Effector CD4-positive, alpha-beta T cell (primary cell): ENCODE data around the gene HTR2A.

Experiments used
- DNase-seq: peaks from one replicate; pipeline ENCODE4 v3.0.0-alpha.2; 2020

HTR2A gene

DNA sequence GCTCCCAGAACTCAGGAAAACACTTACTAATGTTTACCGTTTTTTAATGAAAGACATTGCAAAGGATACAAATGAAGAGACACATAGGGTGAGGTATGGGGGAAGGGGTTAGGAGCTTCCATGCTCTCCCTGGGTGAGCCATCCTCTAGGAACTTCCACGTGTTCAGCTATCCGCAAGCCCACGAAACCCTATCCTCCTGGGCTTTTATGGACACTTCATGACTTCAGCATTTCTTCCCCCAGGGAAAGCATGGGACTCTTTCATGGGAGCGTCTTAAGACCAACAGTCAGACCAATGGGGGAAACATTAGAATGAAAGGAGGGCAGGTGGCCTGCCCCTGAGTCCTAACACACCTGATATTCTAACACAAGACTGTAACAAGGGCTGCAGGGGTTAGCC lies 93.3 kb downstream of the HTR2A start:
- DNase-seq = no peak

DNA sequence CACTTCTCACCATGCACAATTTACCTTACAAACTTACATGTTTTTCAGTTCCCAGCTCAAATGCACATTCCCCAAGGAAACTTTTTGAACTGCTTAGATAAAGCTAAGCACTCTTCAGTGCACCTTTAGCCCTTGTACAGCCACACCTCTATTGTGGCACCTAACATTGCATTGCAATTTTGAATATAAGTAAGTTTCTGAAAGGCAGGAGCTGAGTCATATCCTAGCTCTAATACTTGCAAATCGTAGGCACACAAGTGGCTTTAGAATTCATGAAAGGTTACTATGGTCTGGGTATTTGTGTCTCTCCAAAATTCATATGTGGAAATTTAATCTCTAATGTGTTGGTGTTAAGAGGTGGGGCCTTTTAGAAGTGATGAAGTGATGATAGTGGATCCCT lies 95.0 kb downstream of the HTR2A start:
- no peak for DNase-seq

DNA sequence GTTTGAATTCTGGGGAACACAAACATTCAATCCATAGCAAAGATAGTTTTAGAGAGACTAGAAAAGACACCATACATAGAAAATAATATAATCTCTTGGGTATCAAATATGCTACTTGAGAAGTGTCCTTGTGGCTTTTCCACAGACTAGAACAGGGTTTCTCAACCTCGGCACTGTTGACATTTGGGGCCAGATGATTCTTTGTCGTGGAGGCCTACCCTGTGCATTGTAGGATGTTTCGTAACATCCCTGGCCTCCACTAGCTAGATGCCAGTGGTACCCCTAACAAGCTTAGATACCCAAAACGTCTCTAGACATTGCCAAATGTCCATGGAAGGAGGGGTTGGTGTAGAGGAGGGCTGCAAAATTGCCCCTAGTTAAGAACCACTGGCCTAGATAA lies 97.7 kb downstream of the HTR2A start:
- DNase-seq = no peak

DNA sequence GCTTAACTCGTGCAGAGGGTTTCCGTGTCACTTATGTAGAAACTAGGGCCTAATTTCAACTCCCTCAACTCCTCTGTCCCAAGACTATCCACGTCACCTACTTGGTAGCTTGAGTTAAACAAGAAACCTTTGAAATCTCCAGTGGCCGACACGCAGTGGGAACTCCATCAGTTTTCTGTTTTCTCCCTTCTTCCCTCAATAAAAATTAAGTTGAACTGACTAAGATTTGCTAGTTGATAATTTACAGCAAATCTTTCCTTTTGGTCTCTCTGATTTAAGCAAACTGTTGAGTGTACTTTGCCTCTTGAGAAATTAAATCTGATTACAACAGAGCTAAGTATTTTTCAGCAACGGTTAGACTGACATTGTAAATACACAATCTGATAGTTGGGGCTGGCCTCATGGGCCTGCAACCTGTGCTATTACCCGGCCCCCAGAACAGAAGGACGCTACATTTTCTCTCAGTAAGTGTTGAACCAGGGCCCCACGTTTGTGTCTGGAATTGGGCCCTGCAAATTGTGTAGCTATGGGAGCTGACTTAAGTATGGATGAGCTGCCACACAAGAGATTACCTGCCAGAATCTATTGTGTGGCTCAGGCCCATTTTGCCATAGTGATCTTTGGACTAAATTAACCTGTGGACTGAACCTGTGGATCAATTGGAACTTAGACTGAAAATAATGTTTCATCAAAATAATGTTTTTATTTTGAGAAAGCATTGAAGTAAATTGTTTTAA lies 99.2 kb downstream of the HTR2A start:
- DNase-seq = no peak

DNA sequence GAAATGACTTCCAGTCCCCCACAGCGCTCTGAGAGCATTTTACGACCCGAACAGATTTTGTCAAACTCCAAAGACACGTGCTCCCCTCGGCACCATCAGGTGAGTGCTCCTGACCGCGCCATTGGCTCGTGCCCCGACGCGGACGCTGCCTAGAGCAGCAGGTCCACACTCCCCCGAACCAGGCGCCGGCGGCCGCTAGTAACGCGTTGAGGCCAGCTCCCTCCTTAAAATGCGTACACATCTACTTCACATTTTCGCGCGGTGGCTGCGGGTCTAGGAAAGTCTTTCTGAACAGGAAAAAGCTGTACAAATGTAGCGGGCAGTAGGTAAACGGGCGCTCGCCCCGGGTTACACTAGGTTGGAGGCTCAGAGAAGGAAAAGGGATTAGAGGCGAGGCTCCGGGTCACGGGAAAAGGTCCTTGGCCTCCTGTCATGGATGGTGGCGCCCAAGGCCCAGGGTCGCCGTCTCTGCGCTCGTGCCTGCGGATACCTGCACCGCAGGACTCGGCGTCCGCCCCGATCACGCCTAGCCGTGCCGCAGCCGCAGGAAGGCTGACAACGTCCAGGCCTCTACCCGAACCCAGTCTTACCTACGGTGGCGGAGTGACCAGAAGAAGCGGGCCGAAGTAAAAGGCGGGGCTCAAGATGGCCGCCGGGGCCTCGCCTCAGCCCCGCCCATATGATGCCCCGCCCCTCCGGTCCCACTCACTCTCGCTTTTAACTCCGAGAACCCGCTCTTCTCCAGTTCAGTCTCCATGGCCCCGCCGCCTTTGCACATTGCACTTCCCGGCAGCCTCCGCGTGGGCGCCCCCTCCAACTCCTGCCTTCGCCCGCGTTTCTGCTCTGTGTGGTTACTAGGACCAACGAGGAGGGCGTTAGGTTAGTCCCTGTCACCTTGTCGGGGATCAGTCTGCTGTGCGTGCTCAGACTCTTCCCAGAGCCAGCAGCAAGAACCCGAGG lies 100.1 kb downstream of the HTR2A start, which contains the start of gene ESD:
Gene ESD (minus strand): TSS at position 647 of the 960 bp plus-strand sequence. CDS start 5,748 bp downstream, outside the sequence.
- DNase-seq = peak; percentile 81

DNA sequence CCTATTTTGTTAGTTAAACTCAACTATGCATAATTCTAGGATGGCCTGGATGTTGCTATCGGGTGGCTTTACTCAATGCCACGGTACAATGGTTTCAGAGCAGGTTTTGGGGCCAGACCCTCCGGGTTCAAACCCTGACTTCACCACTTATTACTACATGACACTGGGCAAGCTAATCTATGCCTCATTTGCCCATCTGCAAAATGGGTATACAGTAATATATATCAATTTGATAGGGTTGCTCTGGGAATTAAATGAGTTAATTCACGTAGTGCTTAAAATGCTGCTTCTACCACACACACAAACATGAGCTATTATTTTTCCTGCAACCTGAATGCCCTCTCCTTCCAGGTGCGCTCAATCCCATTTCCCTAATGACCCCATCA lies 100.7 kb downstream of the HTR2A start:
- DNase-seq = no peak

DNA sequence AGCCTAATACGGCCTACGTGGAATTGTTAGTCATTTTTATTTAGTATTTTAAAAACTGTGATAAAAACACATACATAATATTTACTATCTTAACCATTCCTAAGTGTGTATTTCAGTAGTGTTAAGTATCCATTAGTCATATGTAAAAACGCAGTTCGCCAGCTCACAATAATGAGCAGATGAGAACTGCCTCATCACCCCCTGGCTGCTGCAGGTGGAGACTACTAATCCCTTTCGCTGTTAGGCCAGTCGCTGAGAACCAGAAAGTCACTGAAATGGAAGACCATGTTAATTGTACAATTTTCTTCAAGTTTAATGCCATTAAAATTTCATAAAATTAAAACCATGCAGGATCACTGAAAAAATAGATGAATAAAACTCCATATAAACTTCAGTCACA lies 101.5 kb downstream of the HTR2A start:
- DNase-seq = no peak

DNA sequence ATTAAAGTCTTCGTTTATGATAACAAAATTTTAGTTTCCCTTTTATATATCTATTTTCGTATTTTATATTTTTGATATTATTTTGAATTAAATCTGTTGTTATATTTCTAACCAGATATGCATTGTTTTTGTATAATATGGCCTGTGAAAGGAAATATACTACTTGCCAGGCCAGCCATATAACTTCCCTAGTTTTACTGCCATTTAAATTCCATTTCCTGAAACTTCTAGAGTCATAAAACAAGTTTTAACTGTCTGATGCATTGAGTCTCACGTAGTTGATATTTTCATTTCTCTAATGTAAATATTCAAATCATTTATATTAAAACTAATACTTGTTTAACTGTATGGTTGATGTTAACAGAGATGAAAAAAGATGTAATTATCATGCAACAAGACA lies 113.3 kb downstream of the HTR2A start:
- no peak for DNase-seq

DNA sequence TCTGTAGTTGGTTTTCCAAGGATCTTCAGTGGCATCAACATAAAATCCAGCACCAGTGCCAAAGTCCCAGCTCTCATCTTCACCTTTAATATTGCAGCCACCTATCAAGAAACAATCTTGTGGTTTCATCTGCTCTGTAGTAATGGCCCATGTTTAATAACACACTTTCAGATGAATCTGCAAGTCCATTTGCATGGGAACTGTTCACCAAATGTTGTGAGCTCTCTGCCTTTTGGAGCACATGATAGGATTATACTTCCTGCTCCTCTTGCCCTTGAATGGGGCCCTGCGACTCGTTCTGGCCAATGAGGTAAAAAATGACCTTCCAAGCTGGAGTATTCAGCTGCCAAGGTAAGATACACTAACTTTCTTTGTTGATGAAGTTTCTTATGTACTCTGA lies 114.2 kb downstream of the HTR2A start:
- no peak for DNase-seq

DNA sequence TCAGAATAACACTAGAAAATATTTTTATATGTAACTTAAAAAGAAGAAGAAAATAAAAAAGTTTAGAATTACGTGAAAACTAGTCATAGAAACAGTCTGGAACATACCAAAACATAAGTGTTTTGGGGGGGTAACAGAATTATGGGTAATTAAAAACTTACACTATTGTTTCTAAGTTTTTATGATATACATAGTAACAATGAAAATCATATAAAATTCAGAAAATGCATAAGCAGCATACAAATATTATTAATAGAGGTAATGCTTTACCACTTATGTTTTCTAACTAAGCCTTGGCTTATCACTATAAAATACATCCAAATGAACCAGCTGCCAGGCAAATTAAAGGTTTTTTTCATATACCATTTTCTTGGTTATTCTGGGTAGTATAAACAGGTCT lies 114.8 kb downstream of the HTR2A start:
- DNase-seq = no peak
